Measurements from ENCODE around the gene MAVS.

MAVS gene

DNA sequence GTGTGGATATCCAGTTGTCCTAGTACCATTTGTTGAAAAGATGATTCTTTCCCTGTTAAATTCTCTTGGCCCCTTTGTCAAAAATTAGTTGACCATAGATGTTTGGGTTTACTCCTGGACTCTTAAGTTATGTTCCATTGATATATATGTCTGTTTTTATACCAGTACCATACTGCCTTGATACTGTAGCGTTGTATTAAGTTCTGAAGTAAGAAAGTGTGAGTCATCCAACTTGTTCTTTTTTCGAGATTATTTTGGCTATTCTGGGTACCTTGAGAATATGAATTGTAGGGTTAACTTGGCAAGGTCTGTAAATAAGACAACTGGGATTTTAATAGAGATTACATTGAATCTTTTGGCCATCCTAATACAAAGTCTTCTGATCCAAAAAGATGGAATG lies 69.1 kb downstream of the MAVS start:
- DNase-seq, result no peak

DNA sequence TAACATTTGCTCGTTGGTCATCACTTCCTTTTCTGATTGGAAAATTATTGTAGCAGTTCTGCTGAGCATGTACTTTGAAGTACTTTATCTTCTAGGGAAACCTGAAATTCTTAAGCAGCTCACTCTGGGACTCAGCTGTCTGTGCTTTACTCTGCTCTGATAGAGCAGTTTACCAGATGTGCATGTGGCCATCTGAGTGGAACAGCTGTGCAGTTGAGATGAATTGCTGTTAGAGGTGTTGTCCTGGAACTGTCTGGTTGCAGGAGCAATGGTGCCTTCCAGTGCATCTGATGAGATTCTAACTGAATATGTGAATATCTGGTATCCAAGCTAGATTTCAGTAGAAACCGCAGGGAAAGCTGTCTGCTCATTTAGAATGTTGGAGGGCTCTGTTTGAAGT lies 69.7 kb downstream of the MAVS start:
- no peak for DNase-seq

DNA sequence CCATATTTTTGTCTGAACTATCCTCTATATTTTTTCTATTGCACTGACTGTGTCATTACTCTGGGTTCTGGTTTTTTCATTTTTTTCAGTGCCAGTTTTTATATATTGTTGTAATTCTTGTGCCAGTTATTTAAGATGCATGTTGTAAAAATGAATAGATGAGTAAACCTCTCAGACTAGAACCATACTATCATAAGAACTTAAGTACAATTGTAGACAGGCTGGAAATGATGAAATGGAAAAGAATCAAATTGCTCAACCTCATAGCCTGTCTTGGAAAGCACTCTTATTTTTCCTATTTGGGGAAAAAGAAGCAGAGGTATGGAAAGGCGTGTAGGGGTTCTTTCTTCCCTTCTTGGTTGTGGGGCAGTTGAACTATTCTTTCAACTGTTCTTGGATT lies 72.7 kb downstream of the MAVS start:
- DNase-seq, result no peak

GRCh38 chr20:3922223-3922982 lies 75.8 kb downstream of the MAVS start:
- DNase-seq, result no peak

- no peak for DNase-seq
Measured at GRCh38 chr20:3922983-3923339, 76.3 kb downstream of the MAVS start.

DNA sequence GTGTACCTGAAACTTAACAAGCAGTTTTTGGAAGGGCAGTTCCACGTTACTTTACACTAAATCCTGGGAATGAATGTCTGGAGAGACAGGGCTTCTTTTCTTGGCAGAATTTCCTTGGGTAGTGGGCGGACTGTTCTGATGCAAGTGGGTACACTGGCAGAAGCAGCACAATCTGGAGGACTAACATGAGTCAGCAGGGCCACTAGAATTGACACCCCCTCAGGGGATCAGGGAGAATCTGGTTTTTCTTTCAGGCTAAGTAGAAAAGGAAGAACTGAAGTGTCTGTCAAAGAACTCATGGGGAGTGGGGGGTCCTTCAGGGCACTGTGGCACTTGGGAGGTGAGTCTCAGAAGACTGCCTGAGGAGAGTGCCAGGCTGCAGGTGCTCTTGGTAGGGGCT lies 77.2 kb downstream of the MAVS start:
- no peak for DNase-seq

GRCh38 chr20:3924304-3925112 lies 77.9 kb downstream of the MAVS start:
- DNase-seq, result no peak

DNA sequence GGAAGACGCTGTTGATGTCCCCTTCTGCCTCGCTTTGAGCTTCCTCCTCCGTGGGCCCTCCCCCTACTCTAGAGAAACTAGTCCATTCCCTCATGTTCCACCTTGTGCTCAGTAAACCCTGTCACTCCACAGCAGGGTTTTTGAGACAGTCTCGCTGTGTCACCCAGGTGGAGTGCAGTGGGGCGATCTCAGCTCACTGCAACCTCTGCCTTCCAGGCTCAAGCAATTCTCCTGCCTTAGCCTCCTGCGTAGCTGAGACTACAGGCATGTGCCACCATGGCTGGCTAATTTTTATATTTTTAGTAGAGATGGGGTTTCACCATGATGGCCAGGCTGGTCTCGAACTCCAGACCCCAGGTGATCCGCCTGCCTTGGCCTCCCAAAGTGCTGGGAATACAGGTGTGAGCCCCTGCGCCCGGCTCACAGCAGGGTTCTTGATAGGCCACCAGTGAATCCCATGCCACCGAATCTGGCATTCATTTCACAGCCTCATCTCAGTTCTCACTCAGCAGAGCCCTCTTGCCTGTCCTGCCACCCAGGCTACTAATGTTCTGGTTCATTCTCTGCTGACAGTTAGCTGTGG lies 78.6 kb downstream of the MAVS start:
- no peak for DNase-seq
